Measurements from ENCODE around the gene REC114.
"Not testable (repeated sequence)": the region's sequence is repeated elsewhere in the genome, so short reads cannot be mapped to it uniquely, and the experiment has no call there.

The REC114 gene

DNA sequence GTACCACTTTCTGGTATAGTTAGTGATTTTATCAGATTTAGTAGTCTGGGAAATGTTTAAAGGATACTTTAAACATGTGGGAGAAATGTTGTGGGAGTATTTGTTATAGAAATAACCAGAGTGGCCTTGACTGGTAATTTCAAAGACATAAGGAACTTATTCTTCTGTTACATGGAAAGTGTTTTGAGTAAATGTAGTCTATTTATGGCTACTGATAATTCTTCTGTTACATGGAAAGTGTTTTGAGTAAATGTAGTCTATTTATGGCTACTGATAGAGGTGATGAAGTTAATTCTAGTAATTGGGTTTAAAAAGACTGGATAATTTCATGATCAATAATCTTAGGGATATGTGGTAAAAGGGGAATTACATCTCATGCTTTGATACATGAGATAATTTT lies 17.7 kb downstream of the REC114 start:
- no peak for DNase-seq

DNA sequence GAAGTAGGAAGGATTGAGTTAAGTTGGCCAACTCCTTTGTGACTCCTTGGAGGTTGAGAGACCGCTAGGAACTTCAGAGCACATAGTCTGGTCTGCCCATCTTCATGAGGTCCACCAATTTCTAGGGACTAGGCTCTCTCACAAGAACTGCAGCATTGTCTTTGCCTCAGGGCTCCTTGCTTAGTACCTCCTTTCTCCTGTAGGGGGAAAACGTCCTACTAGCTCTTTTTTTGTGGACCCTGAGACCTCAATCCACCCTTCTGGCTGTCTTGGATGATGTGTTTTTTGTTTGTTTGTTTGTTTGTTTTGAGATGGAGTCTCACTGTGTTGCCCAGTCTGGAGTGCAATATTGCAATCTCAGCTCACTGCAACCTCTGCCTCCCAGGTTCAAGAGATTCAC lies 21.6 kb downstream of the REC114 start:
- DNase-seq: no peak

DNA sequence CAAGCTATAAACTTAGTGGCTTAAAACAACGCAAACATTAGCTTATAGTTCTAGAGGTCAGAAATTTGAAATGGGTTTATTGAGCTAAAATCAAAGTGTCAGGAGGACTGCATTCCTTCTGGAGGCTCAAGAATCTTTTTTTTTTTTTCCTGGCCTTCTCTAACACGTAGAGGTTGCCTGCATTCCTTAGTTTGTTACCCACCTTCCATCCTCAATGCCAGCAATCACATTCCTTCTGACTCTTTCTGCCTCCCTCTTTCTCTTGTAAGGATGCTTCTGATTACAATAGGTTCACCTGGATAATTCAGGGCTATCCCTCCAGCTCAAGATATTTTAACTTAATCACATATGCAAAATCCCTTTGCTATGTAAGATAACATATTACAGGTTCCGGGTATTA lies 24.8 kb downstream of the REC114 start:
- DNase-seq: no peak

DNA sequence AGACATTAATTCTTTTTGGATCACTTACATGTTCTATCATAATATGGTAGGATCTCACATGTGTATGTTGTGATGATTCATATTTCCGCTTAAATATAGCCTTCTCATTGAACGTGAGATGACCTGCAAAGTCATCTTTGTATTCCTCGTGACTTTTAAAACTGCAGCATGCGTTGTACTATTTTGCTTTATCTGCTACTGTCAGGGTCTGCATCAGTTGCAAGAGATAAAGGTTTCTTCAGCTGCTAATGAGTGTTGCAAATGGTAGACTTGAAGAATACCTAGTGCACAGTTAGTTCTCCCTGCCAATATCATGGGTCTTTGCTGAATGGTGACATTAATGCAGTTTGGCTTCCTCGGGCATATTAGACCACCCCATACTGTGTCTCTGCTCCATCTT lies 31.8 kb downstream of the REC114 start:
- DNase-seq: no peak

DNA sequence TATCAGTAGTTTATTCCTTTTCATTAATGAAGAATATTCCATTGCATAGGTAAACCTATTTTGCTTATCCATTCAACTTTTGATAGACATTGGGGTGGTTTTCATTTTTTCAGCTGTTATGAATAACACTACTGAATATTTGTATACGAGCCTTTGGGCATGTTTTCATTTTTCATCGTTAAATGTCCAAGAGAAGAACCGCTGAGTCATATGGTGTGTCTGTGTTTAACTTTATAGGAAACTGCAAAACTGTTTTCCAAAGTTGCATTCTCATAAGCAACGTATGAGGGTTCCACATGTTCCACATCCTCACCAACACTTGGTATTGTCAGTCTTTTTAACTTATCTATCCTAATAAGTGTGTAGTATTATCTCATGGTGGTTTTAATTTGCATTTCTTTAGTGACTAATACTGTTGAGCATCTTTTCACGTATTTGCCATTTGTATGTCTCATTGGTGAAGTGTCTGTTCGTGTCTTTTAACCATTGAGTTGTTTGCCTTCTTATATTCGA lies 33.8 kb downstream of the REC114 start:
- no peak for DNase-seq

DNA sequence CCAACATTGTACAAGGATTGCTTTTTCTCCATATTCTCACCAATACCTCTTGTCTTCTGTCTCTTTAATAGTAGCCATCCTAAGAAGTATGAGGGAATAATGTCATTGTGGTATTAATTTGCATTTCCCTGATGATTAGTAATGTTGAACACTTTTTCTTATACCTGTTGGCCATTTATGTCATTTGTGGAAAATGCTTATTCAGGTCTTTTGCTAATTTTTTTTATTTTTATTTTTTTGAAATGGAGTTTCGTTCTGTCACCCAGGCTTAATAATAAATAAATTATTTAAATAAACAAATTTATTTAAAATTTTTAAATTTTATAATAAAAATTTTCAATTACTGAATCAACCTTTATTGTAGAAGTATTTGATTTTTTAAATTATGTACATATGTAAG lies 37.1 kb downstream of the REC114 start:
- no peak for DNase-seq

DNA sequence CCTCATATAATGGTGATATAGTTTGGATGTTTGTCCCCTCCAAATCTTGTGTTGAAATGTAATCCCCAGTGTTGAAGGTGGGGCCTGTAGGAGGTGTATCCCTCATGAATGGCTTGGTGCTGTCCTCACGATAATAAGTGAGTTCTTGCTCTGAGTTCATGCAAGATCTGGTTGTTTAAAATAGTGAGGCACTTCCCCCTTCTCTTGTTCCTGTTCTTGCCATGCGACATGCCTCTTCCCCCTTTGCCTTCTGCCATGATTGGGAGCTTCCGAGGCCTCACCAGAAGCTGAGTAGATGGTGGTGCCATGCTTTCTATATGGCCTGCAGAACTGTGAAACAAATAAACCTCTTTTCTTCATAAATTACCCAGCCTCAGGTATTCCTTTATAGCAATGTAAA lies 39.2 kb downstream of the REC114 start:
- no peak for DNase-seq

DNA sequence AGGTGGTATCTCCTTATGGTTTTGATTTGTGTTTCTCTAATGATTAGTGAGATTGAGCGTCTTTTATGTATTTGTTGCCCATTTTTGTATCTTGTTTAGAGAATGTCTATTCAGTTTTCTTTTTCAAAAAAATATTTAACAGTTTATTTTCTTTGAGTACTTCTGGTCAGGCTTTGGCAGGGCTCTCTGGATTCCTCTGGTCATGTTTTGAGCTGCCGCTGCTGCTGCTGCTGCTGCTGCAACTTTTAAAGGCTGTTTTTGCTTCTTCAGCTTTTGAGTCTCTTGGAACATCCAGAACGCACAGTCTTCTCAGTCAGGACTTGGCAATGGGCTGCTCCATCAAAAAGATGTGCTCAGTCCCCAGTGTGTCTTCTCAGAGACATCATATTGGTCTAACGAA lies 40.1 kb downstream of the REC114 start:
- no peak for DNase-seq

DNA sequence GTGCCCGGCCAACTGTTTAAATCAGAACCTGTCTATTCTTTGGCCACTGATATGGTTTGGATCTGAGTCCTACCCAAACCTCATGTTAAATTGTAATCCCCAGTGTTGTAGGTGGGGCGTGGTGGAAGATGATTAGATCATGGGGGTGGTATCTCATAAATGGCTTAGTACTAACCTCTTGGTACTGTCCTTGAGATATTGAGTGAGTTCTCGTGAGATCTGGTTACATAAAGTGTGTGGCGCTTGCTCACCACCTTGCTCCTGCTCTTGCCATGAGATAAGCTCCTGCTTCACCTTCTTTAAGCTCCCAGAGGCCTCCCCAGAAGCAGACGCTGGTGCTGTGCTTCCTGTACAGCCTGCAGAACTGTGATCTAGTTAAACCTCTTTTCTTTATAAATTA lies 42.4 kb downstream of the REC114 start:
- DNase-seq: no peak

DNA sequence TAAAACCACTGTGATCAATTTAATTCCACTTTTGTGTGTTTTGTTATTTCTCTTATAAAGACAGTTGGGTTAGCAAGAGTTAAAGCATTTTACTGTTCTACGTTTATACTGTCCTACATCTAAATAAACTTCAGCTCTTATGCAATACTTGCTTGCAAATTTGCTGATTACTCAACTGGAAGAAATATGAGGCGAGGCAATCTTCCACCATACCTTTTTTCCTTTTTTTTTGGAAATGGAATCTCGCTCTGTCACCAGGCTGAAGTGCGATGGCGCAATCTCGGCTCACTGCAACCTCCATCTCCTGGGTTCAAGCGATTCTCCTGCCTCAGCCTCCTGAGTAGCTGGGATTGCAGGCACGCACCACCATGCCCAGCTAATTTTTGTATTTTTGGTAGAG lies 42.9 kb downstream of the REC114 start:
- not testable (repeated sequence) for DNase-seq

DNA sequence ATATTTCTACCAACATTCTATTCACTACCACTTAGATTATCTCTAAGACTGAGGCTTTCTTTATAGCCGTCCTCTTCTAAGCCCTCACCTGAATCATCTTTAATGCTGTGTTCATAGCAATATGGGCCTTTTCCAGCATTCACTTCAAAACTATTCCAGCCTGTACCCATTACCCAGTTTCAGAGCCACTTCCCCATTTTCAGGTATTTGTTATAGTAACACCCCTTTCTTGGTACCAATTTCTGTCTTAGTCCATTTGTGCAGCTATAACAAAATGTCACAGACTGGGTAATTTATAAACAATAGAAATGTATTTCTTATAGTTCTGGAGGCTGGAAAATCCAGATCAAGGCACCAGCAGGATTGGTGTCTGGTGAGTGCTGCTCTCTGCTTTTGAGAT lies 45.7 kb downstream of the REC114 start:
- no peak for DNase-seq

DNA sequence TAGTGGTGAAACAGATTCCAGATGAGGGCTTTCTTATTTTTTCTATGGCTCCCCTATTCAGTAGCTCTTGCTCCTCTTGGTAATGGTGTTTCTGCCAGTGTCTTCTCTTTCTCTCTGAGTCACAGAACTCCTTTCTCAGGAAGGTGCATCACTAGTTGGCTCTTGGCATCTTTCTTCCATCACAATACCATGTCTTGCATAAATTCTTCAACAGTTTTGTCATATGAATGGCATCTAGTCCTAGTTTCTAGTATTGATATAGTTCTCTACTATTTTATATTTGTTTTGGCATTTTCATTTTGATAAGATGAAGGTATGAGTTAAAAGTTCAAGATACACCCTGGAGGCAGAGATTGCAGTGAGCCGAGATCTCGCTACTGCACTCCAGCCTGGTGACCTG lies 51.0 kb downstream of the REC114 start:
- DNase-seq: no peak

DNA sequence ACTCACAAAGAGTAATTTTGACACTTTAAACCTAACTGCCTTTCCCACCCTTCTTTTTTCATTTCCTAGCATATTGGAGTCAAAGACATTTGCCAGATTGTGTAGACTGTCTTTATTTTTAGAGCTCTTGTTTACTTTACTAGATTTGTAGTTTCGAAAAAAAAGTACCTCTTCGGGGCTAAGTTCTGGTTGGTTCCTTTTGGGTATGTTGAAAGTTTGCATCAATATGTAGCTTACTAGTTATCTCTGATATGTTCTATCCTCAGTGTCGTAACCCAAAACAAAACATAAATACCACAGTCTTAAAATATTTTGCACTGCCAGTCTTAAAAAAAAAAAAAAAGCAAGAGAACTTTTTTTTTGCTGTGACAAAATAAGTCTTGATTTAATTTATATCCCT lies 52.2 kb downstream of the REC114 start:
- DNase-seq: no peak

DNA sequence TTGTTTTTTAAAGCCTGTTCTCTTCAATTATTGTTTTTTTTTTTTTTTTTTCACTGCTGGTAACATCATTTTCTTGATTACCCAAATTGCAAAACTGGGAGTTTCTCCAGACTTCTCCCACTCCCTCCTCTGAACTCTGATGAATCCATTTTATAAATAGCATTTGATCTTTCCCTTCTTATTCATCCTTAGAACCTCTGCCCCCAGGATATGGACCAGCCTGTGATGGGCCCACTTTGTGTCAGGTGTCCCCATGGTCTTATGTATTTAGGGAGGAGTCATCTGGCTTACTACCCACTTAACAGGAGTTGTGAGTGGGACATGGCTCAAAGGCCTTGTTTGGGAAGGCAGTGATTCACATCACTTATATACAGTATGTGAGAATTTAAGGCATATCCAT lies 57.7 kb downstream of the REC114 start:
- no peak for DNase-seq

DNA sequence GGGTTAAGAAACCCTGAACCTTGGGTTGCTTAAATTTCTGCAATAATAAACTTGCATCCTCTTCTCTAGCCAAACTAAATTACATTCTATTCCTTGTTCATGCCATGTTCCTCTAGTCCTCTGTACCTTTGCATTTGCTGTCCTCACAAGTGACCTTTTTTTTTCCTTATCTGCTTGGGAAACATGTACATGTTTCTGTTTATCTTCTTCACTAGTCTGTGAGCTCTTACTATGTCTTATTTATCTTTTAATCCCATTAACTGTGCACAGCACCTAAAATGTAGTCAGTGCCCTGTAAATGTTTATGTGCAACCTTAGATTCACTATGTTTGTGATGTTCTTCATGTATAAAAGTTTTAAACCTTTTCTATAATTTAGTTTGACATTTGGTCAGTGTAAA lies 61.9 kb downstream of the REC114 start:
- DNase-seq: no peak

DNA sequence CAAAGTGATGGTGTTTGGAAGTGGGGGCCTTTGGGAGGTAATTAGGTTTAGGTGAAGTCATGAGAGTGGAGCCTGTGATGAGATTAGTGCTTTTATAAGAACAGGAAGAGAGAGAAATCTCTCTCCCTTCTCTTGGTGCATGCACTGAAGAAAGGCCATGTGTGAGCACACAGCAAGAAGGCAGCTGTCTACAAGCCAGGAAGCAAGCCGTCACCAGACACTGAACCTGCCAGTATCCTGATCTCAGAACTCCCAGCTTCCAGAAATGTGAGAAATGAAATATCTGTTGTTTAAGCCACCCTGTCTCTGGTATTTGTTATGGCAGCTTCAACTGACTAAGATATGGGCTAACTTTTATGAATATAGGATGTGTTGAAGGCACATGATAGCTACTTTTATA lies 72.6 kb downstream of the REC114 start:
- DNase-seq: no peak

DNA sequence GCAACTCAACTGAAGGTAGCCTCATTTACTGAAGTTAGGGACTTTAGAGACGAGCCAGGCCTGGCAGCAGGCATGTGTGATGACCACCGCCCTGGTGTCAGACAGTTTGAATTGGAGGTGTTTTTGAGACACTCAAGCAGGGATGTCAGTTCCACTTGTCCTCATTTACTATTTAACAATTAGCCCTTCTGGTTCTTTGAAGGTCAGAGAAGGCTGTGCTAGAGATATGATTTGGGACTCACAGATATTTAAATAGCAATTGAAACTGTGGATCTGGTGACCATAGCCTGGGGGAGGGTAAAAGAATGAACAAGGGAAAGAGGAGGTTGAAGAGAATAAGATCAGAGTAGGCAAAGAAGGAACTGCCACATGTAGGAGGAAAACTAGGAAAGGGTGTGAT lies 74.6 kb downstream of the REC114 start:
- no peak for DNase-seq

DNA sequence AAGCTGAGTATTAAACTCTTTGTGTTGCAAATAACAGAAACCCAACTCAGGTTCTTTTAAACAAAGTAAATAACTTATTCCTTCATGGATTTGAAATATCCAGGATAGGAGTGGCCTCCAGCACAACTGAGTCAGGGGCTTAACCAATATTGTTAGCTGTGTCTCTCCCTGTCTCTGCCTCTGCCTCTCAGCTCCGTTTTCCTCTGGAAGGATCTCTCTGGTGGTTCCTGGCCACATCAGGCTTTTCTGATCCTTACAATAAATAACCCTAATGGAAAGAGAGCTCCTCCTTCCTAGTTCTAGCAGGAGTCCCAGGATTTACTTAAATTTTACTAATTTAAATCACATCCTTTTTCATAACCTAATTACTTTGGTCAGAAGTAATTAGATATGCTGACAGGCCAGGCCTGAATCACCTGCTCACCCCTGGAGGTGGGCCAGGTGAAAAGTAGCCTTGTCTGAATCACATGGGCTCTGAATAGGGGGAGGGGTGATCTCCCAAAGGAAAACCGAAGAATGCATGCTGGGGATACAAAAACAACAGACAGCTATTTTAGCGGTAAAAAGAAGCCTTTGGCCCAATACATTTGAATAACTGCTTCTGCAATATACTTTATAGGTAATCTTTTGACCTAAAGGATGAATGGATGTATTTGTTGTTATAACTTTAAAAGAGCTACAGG lies 75.4 kb downstream of the REC114 start:
- no peak for DNase-seq

DNA sequence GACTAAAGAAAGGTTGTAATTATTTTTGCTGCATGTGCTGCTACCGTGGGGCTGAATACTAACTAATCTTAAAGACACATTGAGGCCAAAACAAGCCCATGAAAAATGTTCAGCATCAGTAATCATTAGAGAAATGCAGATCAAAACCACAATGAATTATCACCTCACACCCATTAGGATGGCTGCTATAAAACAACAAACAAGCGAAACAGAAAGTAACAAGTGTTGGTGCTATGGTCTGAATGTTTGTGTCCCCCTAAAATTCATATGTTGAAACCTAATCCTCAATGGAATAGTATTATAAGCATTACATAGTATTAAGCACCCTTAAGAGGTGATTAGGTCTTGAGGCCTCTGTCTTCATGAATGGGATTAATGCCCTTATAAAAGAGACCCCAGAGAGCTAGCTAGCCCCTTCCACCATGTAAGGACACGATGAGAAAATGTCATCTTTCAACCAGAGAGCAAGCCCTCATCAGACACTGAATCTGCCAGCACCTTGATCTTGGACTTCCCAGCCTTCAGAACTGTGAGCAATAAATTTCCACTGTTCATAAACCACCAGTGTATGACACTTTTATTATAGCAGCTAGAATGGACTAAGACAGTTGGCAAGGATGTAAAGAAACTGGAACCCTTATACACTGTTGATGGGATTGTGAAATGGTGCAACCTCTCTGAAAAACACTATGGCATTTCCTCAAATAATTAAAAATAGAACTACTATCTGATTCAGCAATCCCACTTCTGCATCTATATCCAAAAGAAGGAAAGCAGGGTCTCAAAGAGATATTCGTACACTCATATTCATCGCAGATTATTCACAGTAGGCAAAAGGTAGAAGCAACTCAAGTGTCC lies 76.1 kb downstream of the REC114 start:
- DNase-seq: no peak

DNA sequence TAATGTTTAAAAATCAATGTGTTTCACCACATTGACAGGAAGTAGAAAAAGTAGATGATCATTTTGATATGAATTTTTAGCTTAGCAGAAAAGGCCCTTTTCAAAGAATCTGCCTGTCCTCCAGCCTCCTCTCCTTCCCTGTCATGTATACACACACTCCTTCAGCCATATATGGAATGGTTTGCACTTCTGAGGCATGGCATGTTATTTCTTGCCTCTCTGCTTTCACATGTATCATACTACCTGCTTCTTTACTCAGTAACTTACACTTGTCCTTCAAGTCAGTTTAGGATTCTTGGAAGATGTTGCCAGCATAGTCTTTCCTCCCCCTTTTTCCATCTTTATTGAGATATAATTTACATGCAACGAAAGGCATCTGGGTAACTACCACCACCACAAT lies 79.0 kb downstream of the REC114 start:
- DNase-seq: no peak

DNA sequence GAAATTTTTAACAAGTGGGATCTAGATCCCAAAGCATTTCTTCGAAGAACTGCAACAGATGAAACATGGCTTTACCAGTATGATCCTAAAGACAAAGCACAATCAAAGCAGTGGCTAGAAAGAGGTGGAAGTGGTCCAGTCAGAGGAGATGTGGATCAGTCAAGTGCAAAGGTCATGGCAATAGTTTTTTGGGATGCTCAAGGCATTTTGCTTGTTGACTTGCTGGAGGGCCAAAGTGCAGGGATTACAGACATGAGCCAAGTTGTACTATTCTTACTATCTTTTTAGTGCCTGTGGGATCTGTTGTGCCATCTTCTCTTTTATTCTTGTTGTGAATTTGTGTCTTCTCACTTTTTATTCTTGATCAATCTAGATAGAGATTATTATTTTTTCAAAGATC lies 82.0 kb downstream of the REC114 start:
- DNase-seq: no peak

DNA sequence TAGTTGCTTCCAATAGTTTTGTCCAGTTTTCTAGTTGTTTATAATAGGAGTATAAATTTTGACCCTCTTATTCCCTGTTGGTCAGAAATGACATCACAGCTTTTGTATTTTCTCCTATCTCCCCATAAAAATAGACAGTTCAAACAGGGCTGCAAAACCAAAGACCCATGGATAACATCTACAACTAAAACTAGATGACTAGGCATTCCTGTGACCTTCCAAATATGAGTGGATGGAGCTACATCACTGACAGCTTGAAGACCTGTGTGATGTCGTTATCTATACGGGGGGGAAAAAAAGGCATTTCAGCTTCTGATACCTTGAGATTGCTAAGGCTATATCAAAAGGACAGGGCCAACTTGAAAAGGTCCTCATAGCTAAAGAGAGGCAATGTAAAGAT lies 84.6 kb downstream of the REC114 start:
- no peak for DNase-seq

DNA sequence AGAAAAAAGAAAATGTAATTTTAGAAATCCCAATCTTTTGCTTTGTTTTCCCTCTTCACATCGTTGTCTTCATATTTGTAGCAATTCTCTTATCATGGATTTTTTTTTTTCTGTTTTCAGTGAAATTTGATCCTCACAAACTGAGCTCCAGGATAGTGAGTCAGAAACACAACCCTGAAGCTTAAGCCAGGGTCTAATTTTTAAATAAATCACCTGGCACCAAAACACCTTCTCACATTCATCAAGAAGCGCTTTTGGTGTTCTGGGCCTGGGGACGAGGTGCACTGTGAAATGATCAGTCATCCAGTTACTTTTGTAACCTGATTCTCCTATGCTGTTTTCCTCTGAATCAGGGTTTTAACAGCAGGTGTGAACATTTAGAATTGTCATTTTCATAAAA lies 87.7 kb downstream of the REC114 start:
- no peak for DNase-seq

DNA sequence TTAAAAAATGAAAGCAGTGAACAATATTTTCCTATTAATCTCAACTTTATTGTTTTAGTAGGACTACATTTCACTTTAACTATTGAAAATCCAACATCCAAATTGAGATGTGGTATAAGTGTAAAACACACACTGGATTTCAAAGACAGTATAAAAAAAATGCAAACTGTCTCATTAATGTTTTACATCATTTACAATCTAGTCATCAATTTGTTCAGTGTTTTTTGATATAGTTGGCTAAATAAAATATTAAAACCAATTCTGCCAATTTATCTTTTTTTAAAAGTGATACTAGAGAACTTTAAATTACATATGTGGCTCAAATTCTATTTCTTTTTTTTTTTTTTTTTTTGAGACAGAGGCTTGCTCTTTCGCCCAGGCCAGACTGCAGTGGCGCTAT lies 95.2 kb downstream of the REC114 start:
- DNase-seq: no peak

All from activated CD4-positive, alpha-beta T cell treated with anti-CD3 and anti-CD28 coated beads, Interleukin-2, amount 50 U/mL, for 1 hour (primary cell).